SK-N-SH treated with all-trans-retinoic acid at 6 μM for 48 hours (cell line): Measurements from ENCODE around the gene TTC17.
"Not testable (repeated sequence)": the region's sequence is repeated elsewhere in the genome, so short reads cannot be mapped to it uniquely, and the experiment has no call there.

ENCODE experiments used
- ATAC-seq: fragments of 200-7000 bp; cut with Tn5 transposase; 3 replicates; pipeline ENCODE4 v1.9.1; 2020; ENCODE audit warnings: mild to moderate bottlenecking, moderate library complexity
- ARNTL ChIP-seq: fragments of 450-650 bp; formaldehyde crosslinking; IDR thresholded peaks from 2 replicates; pipeline ENCODE4 v1.5.0; 2020; ENCODE audit warnings: low read depth, mild to moderate bottlenecking, moderate library complexity, borderline replicate concordance
- BACH2 ChIP-seq: fragments of 250-450 bp; sonication (Bioruptor Pico); IDR thresholded peaks from 2 replicates; pipeline ENCODE4 v1.9.0; 2021; ENCODE audit warnings: mild to moderate bottlenecking, borderline replicate concordance
- CREB5 ChIP-seq: fragments of 250-450 bp; sonication (Bioruptor Pico); IDR thresholded peaks from 2 replicates; pipeline ENCODE4 v1.5.1; 2020; ENCODE audit warnings: low read depth, mild to moderate bottlenecking, moderate library complexity
- CSDC2 ChIP-seq: fragments of 250-450 bp; sonication (Bioruptor Pico); IDR thresholded peaks from 2 replicates; pipeline ENCODE4 v1.5.0; 2020; ENCODE audit warnings: mild to moderate bottlenecking, moderate library complexity
- CSRNP3 ChIP-seq: fragments of 250-450 bp; sonication (Bioruptor Pico); IDR thresholded peaks from 2 replicates; pipeline ENCODE4 v1.5.1; 2021; ENCODE audit warnings: mild to moderate bottlenecking, moderate library complexity
- ESRRG ChIP-seq: fragments of 250-450 bp; sonication (Bioruptor Pico); IDR thresholded peaks from 2 replicates; pipeline ENCODE4 v1.6.1; 2021; ENCODE audit warnings: mild to moderate bottlenecking
- GLIS3 ChIP-seq: fragments of 250-450 bp; sonication (Bioruptor Pico); IDR thresholded peaks from 2 replicates; pipeline ENCODE4 v1.5.0; 2020; ENCODE audit warnings: mild to moderate bottlenecking, moderate library complexity
- PPARA ChIP-seq: fragments of 250-450 bp; sonication (Bioruptor Pico); IDR thresholded peaks from 2 replicates; pipeline ENCODE4 v1.5.0; 2020; ENCODE audit warnings: mild to moderate bottlenecking, borderline replicate concordance
- RARB ChIP-seq: fragments of 250-450 bp; sonication (Bioruptor Pico); IDR thresholded peaks from 2 replicates; pipeline ENCODE4 v1.8.0; 2021; ENCODE audit warnings: mild to moderate bottlenecking, moderate library complexity
- SNAI2 ChIP-seq: fragments of 250-450 bp; sonication (Bioruptor Pico); IDR thresholded peaks from 2 replicates; pipeline ENCODE4 v1.5.0; 2020; ENCODE audit warnings: mild to moderate bottlenecking, moderate library complexity
- TCF4 ChIP-seq: fragments of 250-450 bp; sonication (Bioruptor Pico); IDR thresholded peaks from 2 replicates; pipeline ENCODE4 v1.8.0; 2021; ENCODE audit warnings: mild to moderate bottlenecking, moderate library complexity, borderline replicate concordance
- TOX ChIP-seq: fragments of 250-450 bp; sonication (Bioruptor Pico); IDR thresholded peaks from 2 replicates; pipeline ENCODE4 v1.8.0; 2021; ENCODE audit warnings: mild to moderate bottlenecking, moderate library complexity, borderline replicate concordance
- ZC3H10 ChIP-seq: fragments of 250-450 bp; sonication (Bioruptor Pico); IDR thresholded peaks from 2 replicates; pipeline ENCODE4 v1.5.1; 2021; ENCODE audit warnings: mild to moderate bottlenecking, moderate library complexity
- ZNF565 ChIP-seq: fragments of 450-650 bp; formaldehyde crosslinking; conservative IDR thresholded peaks from 2 replicates; pipeline ENCODE4 v1.5.0; 2020; ENCODE audit warnings: low read depth, mild to moderate bottlenecking, moderate library complexity
- ZNF70 ChIP-seq: fragments of 450-650 bp; formaldehyde crosslinking; IDR thresholded peaks from 2 replicates; pipeline ENCODE4 v1.5.0; 2020; ENCODE audit warnings: mild to moderate bottlenecking, moderate library complexity
- ZNF8 ChIP-seq: fragments of 450-650 bp; formaldehyde crosslinking; IDR thresholded peaks from 2 replicates; pipeline ENCODE4 v1.5.0; 2020; ENCODE audit warnings: mild to moderate bottlenecking, moderate library complexity
- TF ChIP-seq, protein P1 (sequence below): fragments of 250-450 bp; sonication (Bioruptor Pico); IDR thresholded peaks from 2 replicates; pipeline ENCODE4 v1.8.0; 2021; ENCODE audit warnings: low read depth, mild to moderate bottlenecking, moderate library complexity, borderline replicate concordance
- TF ChIP-seq, protein P2 (sequence below): fragments of 250-450 bp; sonication (Bioruptor Pico); IDR thresholded peaks from 2 replicates; pipeline ENCODE4 v1.8.0; 2020; ENCODE audit warnings: mild to moderate bottlenecking, moderate library complexity, borderline replicate concordance
- TF ChIP-seq, protein P3 (sequence below): fragments of 250-450 bp; sonication (Bioruptor Pico); IDR thresholded peaks from 2 replicates; pipeline ENCODE4 v1.5.0; 2020; ENCODE audit warnings: mild to moderate bottlenecking, moderate library complexity

The TTC17 gene

DNA sequence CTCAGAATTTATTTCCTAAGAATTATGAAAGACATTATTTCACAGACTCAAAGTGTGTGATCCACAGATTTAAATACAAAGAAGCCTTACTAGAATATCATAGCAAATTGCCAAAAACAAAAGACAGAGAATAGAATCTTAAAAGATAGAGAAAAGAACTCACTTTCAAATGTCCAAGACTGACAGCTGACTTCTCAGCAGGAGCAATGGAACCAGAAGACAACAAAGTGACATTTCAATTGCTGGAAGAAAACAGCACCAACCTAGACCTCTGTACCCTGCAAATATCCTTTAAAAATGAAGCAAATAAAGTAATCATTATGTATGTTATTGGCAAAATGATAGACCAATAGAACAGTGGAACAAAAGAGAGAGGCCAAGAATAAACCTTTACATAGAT, 109.2 kb downstream of the TTC17 start (continued):
- TF ChIP-seq, protein P1, sequence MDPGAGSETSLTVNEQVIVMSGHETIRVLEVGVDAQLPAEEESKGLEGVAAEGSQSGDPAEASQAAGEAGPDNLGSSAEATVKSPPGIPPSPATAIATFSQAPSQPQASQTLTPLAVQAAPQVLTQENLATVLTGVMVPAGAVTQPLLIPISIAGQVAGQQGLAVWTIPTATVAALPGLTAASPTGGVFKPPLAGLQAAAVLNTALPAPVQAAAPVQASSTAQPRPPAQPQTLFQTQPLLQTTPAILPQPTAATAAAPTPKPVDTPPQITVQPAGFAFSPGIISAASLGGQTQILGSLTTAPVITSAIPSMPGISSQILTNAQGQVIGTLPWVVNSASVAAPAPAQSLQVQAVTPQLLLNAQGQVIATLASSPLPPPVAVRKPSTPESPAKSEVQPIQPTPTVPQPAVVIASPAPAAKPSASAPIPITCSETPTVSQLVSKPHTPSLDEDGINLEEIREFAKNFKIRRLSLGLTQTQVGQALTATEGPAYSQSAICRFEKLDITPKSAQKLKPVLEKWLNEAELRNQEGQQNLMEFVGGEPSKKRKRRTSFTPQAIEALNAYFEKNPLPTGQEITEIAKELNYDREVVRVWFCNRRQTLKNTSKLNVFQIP: no peak
- TF ChIP-seq, protein P2, sequence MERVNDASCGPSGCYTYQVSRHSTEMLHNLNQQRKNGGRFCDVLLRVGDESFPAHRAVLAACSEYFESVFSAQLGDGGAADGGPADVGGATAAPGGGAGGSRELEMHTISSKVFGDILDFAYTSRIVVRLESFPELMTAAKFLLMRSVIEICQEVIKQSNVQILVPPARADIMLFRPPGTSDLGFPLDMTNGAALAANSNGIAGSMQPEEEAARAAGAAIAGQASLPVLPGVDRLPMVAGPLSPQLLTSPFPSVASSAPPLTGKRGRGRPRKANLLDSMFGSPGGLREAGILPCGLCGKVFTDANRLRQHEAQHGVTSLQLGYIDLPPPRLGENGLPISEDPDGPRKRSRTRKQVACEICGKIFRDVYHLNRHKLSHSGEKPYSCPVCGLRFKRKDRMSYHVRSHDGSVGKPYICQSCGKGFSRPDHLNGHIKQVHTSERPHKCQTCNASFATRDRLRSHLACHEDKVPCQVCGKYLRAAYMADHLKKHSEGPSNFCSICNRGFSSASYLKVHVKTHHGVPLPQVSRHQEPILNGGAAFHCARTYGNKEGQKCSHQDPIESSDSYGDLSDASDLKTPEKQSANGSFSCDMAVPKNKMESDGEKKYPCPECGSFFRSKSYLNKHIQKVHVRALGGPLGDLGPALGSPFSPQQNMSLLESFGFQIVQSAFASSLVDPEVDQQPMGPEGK (CRISPR knock-in tag): no peak
- no peak for TF ChIP-seq CREB5 (CRISPR knock-in tag)

GRCh38 chr11:43477491-43477890, 118.8 kb downstream of the TTC17 start:
- ATAC-seq: not testable (repeated sequence)

- TF ChIP-seq GLIS3 (CRISPR knock-in tag) (no peak), ZC3H10 (CRISPR knock-in tag) (no peak), RARB (CRISPR knock-in tag) (no peak), SNAI2 (no peak)
- ATAC-seq: no peak
Measured at GRCh38 chr11:43486141-43486540, 127.4 kb downstream of the TTC17 start.

- ATAC-seq: no peak
Measured at GRCh38 chr11:43489869-43490465, 131.2 kb downstream of the TTC17 start.

More at GRCh38 chr11:43489869-43490465, 131.2 kb downstream of the TTC17 start:
- TF ChIP-seq ZNF70 (CRISPR knock-in tag) (no peak), ESRRG (CRISPR knock-in tag) (no peak), CSDC2 (CRISPR knock-in tag) (no peak), ZNF8 (CRISPR knock-in tag) (no peak), RARB (CRISPR knock-in tag) (no peak), ZC3H10 (CRISPR knock-in tag) (no peak), BACH2 (CRISPR knock-in tag) (no peak), PPARA (CRISPR knock-in tag) (no peak), SNAI2 (no peak), CSRNP3 (CRISPR knock-in tag) (no peak), TOX (CRISPR knock-in tag) (no peak), ZNF565 (CRISPR knock-in tag) (no peak), TCF4 (CRISPR knock-in tag) (no peak), ARNTL (CRISPR knock-in tag) (no peak)
- TF ChIP-seq, protein P3, sequence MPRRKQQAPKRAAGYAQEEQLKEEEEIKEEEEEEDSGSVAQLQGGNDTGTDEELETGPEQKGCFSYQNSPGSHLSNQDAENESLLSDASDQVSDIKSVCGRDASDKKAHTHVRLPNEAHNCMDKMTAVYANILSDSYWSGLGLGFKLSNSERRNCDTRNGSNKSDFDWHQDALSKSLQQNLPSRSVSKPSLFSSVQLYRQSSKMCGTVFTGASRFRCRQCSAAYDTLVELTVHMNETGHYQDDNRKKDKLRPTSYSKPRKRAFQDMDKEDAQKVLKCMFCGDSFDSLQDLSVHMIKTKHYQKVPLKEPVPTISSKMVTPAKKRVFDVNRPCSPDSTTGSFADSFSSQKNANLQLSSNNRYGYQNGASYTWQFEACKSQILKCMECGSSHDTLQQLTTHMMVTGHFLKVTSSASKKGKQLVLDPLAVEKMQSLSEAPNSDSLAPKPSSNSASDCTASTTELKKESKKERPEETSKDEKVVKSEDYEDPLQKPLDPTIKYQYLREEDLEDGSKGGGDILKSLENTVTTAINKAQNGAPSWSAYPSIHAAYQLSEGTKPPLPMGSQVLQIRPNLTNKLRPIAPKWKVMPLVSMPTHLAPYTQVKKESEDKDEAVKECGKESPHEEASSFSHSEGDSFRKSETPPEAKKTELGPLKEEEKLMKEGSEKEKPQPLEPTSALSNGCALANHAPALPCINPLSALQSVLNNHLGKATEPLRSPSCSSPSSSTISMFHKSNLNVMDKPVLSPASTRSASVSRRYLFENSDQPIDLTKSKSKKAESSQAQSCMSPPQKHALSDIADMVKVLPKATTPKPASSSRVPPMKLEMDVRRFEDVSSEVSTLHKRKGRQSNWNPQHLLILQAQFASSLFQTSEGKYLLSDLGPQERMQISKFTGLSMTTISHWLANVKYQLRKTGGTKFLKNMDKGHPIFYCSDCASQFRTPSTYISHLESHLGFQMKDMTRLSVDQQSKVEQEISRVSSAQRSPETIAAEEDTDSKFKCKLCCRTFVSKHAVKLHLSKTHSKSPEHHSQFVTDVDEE (CRISPR knock-in tag): no peak
- TF ChIP-seq, protein P2 (CRISPR knock-in tag): no peak
